Gastrocnemius medialis (tissue), 4 donors: ENCODE measurements around the gene IRAK1.

Source experiments
- CTCF ChIP-seq, 5 experiments: fragments of 450-650 bp in 3 of 5; fragments of 200-600 bp in 2 of 5; sonication (generic) in 2 of 5; IDR thresholded peaks in 4 of 5; conservative IDR thresholded peaks in 1 of 5; 1 replicate in 4 of 5; 2 replicates in 1 of 5; pipeline ENCODE4 v1.5.1; 2016 to 2019; ENCODE audit warnings: antibody characterized with exemption in 5 of 5, mild to moderate bottlenecking in 3 of 5, moderate library complexity in 3 of 5
- POLR2A ChIP-seq, 2 donors: fragments of 450-650 bp; IDR thresholded peaks; one replicate each; pipeline ENCODE4 v1.6.1; 2017; ENCODE audit warnings: antibody characterized with exemption in 2 of 2, mild to moderate bottlenecking in 2 of 2, moderate library complexity in 2 of 2

- TF ChIP-seq POLR2A (IDR thresholded peaks at IDR 0.05), result no peak
- no peak for TF ChIP-seq CTCF (IDR thresholded peaks at IDR 0.05 in 4 of 5, conservative IDR thresholded peaks at IDR 0.05 in 1 of 5)
Measured at GRCh38 chrX:154017766-154018517, 1.8 kb downstream of the IRAK1 start.
